ENCODE measurements around the gene ZNF521.

ZNF521 gene

DNA sequence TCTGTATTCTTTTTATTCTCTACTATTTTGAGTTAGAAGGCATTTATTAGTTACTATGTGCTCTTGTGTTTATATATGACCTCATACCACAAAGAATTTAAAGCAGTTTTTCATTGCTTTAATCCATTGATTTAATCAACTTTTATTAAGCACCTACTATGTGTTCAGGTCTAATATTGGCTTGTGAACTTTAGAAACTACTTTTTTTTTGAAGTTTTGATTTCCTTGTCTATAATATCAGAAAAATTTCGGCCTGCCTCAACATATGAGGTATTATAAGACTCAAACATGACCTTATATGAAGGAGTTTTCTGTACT lies 117.7 kb downstream of the ZNF521 start:
- Histone ChIP-seq H3K27me3 (ENCODE audit: insufficient read depth, low read length) (no peaks in the 10 kb centered on the region), H3K4me3 (ENCODE audit: low read length) (no peak overlapping the region), H3K27ac (ENCODE audit: low read length) (no peak overlapping the region), H3K9ac (ENCODE audit: low read depth, low read length) (no peak overlapping the region), H3K4me1 (ENCODE audit: insufficient read depth, low read length) (peaks cover 3% of the 10 kb centered on the region; the same call in 1 of the 2 replicates), H3K9me3 (ENCODE audit: insufficient read depth, low read depth, low read length) (no peaks in the 10 kb centered on the region), H3K36me3 (ENCODE audit: insufficient read depth, low read depth, low read length) (no peaks in the 10 kb centered on the region)

DNA sequence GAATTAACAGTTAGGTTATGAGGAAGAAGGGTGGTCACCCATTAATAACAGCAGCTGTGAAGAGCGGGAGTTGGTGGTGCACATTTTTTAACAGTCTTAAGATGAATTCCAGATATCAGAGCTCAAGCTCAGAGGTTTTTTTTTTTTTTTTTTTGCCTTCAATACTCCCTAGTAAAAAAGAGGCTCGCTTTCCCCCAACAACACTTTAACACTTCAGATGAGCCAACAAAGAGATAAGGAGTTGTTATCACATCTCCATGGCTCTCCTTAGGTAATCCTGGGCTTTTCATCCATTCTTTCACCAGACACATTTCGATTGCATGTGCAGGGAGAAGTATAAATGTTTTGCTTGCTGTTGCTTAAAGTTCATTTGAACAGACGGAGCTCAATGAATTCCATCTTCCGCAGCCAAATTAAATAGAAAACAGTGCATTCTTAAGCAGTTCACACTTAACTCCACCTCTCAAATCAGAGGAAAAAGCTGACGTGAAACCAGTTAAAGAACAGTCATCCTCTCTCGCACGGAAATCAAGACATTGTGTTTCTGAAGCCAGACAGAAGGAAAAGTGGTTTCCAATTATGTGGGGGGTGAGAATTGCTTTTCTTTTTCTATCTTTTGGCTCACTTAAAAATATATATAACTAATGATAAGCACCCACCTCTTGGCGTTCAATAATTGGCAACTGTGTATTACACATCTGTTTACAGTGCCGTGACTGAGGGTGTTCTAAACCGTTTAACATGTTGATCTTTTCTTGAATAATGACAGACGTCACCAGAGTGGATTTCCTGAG lies 118.2 kb downstream of the ZNF521 start:
- Histone ChIP-seq H3K9me3 (ENCODE audit: insufficient read depth, low read depth, low read length) (no peaks in the 10 kb centered on the region), H3K4me1 (ENCODE audit: insufficient read depth, low read length) (peaks cover 3% of the 10 kb centered on the region; the same call in 1 of the 2 replicates), H3K4me3 (ENCODE audit: low read length) (no peak overlapping the region), H3K27ac (ENCODE audit: low read length) (no peak overlapping the region), H3K9ac (ENCODE audit: low read depth, low read length) (no peak overlapping the region), H3K27me3 (ENCODE audit: insufficient read depth, low read length) (no peaks in the 10 kb centered on the region), H3K36me3 (ENCODE audit: insufficient read depth, low read depth, low read length) (no peaks in the 10 kb centered on the region)

DNA sequence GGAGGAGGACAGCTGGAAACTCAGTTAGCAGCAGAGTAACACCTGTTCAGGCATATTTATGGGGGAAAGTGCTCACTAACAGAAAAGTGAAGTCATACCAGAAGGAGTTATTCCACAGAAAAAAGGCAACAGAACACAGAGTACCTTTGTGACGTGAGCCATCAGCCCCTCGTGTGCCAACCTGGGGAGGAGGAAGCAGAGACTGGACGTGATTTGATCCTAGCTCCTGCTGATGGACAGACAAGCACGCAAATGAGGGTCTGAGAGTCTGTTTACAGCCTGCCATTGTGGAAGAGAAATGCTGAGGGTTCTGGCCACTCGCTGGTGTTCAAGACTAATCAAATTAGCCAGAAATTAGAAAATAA lies 120.7 kb downstream of the ZNF521 start:
- H3K4me3 ChIP-seq (ENCODE audit: low read length): no peak overlapping the region
- H3K27ac ChIP-seq (ENCODE audit: low read length): no peak overlapping the region

DNA sequence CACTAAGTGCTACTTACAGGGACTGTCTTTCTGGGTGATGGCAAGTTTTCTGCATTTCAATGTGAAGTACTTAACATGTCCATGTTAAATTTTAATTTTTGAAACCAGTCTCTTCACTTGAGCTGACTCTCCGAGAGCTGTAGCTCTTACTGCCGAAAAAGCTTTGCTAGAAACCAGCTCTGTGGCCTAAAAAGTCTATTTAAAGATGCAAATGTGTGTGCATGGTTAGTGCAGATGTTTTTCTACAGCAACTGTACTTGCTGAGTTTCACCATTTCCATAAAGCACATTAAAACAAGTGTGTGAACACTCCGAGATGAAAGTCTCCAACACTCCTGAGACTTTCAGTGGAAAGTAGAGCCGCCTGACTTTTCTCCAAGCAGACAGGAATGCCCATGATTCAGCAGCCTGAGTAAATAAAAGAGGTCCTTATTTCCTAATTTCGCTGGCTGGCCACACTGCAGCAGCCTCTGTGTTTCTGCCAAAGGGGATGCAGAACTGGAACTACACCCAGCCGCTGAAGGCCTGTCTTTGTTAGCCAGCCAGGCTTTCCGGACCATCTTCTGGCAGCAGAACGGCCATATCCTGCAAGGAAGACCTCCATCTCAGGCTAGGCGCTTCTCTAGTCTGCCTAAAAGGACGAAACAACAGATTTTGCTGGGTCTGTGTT lies 121.2 kb downstream of the ZNF521 start:
- Histone ChIP-seq H3K4me1 (ENCODE audit: insufficient read depth, low read length) (peaks cover 3% of the 10 kb centered on the region; the same call in 1 of the 2 replicates), H3K27me3 (ENCODE audit: insufficient read depth, low read length) (no peaks in the 10 kb centered on the region), H3K9me3 (ENCODE audit: insufficient read depth, low read depth, low read length) (no peaks in the 10 kb centered on the region), H3K9ac (ENCODE audit: low read depth, low read length) (no peak overlapping the region), H3K27ac (ENCODE audit: low read length) (no peak overlapping the region), H3K4me3 (ENCODE audit: low read length) (no peak overlapping the region), H3K36me3 (ENCODE audit: insufficient read depth, low read depth, low read length) (peaks cover 18% of the 10 kb centered on the region)

More for the DNA sequence above, 120.7 kb downstream of the ZNF521 start:
- Histone ChIP-seq H3K4me1 (ENCODE audit: insufficient read depth, low read length) (peaks cover 3% of the 10 kb centered on the region; the same call in 1 of the 2 replicates), H3K9ac (ENCODE audit: low read depth, low read length) (no peak overlapping the region), H3K27me3 (ENCODE audit: insufficient read depth, low read length) (no peaks in the 10 kb centered on the region), H3K36me3 (ENCODE audit: insufficient read depth, low read depth, low read length) (peaks cover 13% of the 10 kb centered on the region), H3K9me3 (ENCODE audit: insufficient read depth, low read depth, low read length) (no peaks in the 10 kb centered on the region)

DNA sequence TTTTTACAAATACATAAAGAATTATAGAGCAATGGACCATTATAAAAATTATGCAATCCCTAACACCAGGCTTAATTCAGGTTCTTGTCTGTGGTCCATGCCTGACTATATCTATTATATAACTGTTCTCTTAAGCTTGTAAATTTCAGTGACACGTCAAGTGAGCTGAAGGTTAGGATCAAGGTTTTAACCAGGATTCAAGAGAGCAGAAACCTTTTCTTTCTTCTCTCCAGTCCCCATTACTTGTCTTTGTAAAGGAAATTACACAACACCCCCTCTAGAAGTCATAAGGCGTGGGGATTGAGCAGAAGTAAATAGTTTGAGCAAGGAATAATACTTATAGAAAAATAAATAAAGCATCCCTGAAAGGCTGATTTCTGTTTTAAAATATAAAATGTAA lies 122.0 kb downstream of the ZNF521 start:
- no peak overlapping the region for H3K9ac ChIP-seq (ENCODE audit: low read depth, low read length)
- H3K9me3 ChIP-seq (ENCODE audit: insufficient read depth, low read depth, low read length): no peaks in the 10 kb centered on the region
- H3K4me1 ChIP-seq (ENCODE audit: insufficient read depth, low read length): peaks cover 3% of the 10 kb centered on the region; the same call in 1 of the 2 replicates
- peaks cover 27% of the 10 kb centered on the region for H3K36me3 ChIP-seq (ENCODE audit: insufficient read depth, low read depth, low read length)
- H3K27ac ChIP-seq (ENCODE audit: low read length): no peak overlapping the region
- H3K27me3 ChIP-seq (ENCODE audit: insufficient read depth, low read length): no peaks in the 10 kb centered on the region
- no peak overlapping the region for H3K4me3 ChIP-seq (ENCODE audit: low read length)

DNA sequence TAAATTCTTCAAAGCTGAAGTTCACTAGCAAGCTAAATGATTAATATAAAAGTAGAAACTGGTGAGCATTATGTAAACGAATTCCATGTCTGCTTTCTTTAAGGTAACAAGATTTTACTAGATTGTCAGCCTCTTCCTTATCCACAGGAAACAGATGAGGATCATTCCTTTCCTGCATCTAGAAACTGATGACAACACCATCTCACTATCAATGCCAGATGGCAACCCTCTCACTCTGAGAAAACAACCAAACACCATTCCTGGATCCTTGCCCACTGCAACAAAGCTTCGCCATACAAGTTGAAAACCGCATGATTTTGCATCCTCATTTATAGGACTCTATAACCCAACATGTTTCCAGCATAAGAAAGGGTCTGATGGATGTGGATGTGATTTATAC lies 122.9 kb downstream of the ZNF521 start:
- Histone ChIP-seq H3K9me3 (ENCODE audit: insufficient read depth, low read depth, low read length) (no peaks in the 10 kb centered on the region), H3K4me3 (ENCODE audit: low read length) (no peak overlapping the region), H3K4me1 (ENCODE audit: insufficient read depth, low read length) (peaks cover 3% of the 10 kb centered on the region; the same call in 1 of the 2 replicates), H3K27me3 (ENCODE audit: insufficient read depth, low read length) (no peaks in the 10 kb centered on the region), H3K36me3 (ENCODE audit: insufficient read depth, low read depth, low read length) (peaks cover 35% of the 10 kb centered on the region), H3K9ac (ENCODE audit: low read depth, low read length) (no peak overlapping the region), H3K27ac (ENCODE audit: low read length) (no peak overlapping the region)

DNA sequence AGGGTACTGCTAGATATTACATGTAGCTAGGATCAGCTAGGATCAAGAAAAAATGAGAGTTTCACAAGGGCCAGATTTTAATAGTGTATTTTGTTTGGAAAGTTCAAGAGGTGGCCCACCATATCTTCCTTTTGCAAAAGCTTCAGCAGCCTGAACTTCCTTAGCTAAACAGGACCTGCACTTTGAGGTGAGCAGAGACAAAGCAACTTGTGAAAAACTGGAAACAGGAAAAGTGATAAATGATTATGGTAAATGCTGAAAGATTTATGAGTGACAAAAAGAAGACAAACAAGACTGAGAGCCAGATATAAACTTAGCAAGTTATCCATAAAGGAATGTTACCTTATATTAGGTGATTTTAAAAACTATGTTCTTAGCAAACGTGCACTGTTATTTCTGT lies 123.6 kb downstream of the ZNF521 start:
- H3K9me3 ChIP-seq (ENCODE audit: insufficient read depth, low read depth, low read length): no peaks in the 10 kb centered on the region
- peaks cover 3% of the 10 kb centered on the region; the same call in 1 of the 2 replicates for H3K4me1 ChIP-seq (ENCODE audit: insufficient read depth, low read length)
- no peak overlapping the region for H3K9ac ChIP-seq (ENCODE audit: low read depth, low read length)
- no peak overlapping the region for H3K27ac ChIP-seq (ENCODE audit: low read length)
- no peak overlapping the region for H3K4me3 ChIP-seq (ENCODE audit: low read length)
- H3K36me3 ChIP-seq (ENCODE audit: insufficient read depth, low read depth, low read length): peaks cover 38% of the 10 kb centered on the region
- no peaks in the 10 kb centered on the region for H3K27me3 ChIP-seq (ENCODE audit: insufficient read depth, low read length)

DNA sequence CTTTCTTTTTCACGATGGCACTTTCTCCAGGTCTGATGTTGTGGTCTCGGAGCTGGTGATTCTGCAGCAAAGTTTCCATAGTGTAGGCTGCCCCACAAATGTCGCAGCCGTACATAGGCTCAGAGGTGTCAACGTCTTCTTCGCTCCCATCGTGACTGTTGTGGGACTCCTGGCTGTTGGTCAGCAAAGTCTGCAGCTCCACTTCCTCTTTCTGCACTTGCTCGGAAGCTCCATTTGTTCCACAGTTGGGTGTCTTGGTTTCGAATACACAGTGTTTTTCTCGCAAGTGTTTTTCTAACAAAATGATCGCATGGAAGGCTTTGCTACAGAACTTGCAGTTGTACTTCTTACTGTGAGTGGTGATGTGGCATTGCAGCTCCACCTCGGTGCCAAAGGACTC lies 126.8 kb downstream of the ZNF521 start:
- Histone ChIP-seq H3K9ac (ENCODE audit: low read depth, low read length) (no peak overlapping the region), H3K4me3 (ENCODE audit: low read length) (no peak overlapping the region), H3K9me3 (ENCODE audit: insufficient read depth, low read depth, low read length) (no peaks in the 10 kb centered on the region), H3K4me1 (ENCODE audit: insufficient read depth, low read length) (peaks cover under 1% of the 10 kb centered on the region; the same call in 1 of the 2 replicates), H3K27me3 (ENCODE audit: insufficient read depth, low read length) (no peaks in the 10 kb centered on the region), H3K36me3 (ENCODE audit: insufficient read depth, low read depth, low read length) (peaks cover 38% of the 10 kb centered on the region), H3K27ac (ENCODE audit: low read length) (no peak overlapping the region)

DNA sequence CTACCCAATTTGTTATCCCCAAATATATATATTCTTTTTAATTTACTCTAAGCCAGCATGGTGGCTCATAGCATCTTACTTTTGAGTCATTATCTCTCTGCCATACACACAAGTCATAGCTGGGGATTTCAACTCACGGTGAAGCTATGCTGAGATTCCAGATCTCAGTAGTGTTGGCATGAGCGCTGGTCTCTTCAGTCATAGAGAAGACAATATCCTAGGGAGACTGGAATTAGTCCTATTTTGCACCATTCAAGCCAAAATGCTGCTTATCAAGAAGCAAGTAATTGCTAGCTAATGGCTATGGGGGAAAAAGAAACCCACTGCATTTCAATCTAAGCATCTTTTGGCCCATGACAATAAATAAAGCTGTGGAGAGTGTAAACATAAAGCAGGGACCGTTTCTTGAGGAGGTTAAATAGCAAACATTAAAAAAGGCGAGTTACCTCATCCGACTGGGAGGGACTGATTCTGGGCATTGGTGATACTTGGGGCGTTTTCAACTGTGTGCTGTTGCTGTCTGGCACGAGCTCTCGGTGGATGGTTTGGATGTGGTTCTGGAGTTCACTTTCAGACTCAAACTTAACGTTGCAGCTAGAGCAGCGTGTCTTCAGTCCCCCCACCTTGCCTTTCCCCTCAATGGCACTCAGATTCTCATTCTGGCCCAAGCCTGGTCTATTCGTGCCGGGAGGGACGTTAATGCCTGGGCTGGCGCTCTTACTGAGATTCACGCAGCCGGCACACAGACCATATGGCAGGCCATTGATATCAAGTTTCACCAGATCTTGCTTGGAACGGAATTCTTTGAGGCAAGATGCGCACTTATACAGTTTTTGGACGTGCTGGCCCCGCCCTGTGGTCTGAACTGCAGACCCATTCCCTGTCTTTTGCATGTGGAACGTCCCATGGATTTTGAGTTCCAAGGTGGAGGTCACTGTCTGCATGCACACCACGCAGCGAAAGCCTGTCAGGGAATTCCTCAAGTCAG lies 127.8 kb downstream of the ZNF521 start:
- Histone ChIP-seq H3K9ac (ENCODE audit: low read depth, low read length) (no peak overlapping the region), H3K27me3 (ENCODE audit: insufficient read depth, low read length) (no peaks in the 10 kb centered on the region), H3K36me3 (ENCODE audit: insufficient read depth, low read depth, low read length) (peaks cover 38% of the 10 kb centered on the region), H3K4me1 (ENCODE audit: insufficient read depth, low read length) (no peaks in the 10 kb centered on the region; the same call in 1 of the 2 replicates), H3K27ac (ENCODE audit: low read length) (no peak overlapping the region), H3K9me3 (ENCODE audit: insufficient read depth, low read depth, low read length) (no peaks in the 10 kb centered on the region), H3K4me3 (ENCODE audit: low read length) (no peak overlapping the region)

DNA sequence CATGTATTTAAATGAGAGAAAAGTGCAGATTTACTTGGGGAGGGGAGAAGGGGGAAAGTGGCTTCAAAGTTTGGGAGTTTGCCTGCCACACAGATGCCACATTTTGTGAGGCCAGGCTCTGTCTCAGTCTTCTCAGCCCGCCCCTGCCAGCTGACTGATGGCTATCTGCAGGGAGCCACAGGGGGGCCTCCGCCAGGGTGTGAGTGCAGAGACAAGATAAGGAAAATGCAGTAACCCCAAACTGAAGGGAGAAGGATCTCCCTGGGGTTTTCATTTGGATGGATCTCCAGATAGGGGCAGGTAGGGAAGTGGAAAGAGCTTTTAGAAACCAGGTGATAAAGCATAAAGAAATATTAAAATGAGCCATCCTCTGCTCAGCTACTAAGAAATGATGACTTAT lies 128.8 kb downstream of the ZNF521 start:
- H3K9me3 ChIP-seq (ENCODE audit: insufficient read depth, low read depth, low read length): no peaks in the 10 kb centered on the region
- no peaks in the 10 kb centered on the region for H3K27me3 ChIP-seq (ENCODE audit: insufficient read depth, low read length)
- H3K4me3 ChIP-seq (ENCODE audit: low read length): no peak overlapping the region
- peaks cover 38% of the 10 kb centered on the region for H3K36me3 ChIP-seq (ENCODE audit: insufficient read depth, low read depth, low read length)
- no peak overlapping the region for H3K27ac ChIP-seq (ENCODE audit: low read length)
- H3K4me1 ChIP-seq (ENCODE audit: insufficient read depth, low read length): no peaks in the 10 kb centered on the region; the same call in 1 of the 2 replicates
- H3K9ac ChIP-seq (ENCODE audit: low read depth, low read length): no peak overlapping the region

DNA sequence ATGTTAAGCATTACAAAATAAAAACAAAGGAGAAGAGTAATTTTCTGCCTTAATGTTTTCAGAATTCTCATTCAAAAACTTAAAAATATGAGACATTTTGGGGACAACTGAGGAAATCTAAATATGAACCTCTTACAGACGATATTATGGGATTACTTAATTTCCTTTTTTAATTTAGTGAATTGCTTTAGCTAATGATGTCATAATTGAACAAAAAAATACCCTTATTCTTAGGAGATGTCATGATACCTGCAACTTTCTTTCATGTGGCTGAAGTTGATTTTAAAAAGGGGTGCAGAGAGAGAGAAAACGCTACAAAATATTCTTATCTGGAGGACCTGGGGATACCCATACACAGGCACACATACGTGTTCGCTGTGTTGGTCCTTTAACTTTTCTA lies 129.3 kb downstream of the ZNF521 start:
- H3K27me3 ChIP-seq (ENCODE audit: insufficient read depth, low read length): no peaks in the 10 kb centered on the region
- H3K36me3 ChIP-seq (ENCODE audit: insufficient read depth, low read depth, low read length): peaks cover 38% of the 10 kb centered on the region
- H3K4me3 ChIP-seq (ENCODE audit: low read length): no peak overlapping the region
- no peaks in the 10 kb centered on the region; the same call in 1 of the 2 replicates for H3K4me1 ChIP-seq (ENCODE audit: insufficient read depth, low read length)
- no peak overlapping the region for H3K9ac ChIP-seq (ENCODE audit: low read depth, low read length)
- no peaks in the 10 kb centered on the region for H3K9me3 ChIP-seq (ENCODE audit: insufficient read depth, low read depth, low read length)
- H3K27ac ChIP-seq (ENCODE audit: low read length): no peak overlapping the region
